Mammary epithelial cell (primary cell): ENCODE results near the gene GNPNAT1.

Experiments
- CTCF ChIP-seq, 2 donors: IDR thresholded peaks in 1 of 2; conservative IDR thresholded peaks in 1 of 2; 2 replicates each; pipeline ENCODE4 v1.5.1; 2011 to 2012; ENCODE audit warnings: inconsistent platforms in 2 of 2, low read length in 2 of 2, mild to moderate bottlenecking in 2 of 2, control low read depth in 1 of 2, low read depth in 1 of 2; ENCODE audit not compliant: insufficient read depth in 1 of 2; ENCODE audit errors: extremely low read depth in 1 of 2
- EZH2 ChIP-seq: IDR thresholded peaks from 2 replicates; pipeline ENCODE4 v1.6.1; 2012; ENCODE audit warnings: low read length, inconsistent platforms, borderline replicate concordance

GRCh38 chr14:52767058-52767833, 24.2 kb downstream of the GNPNAT1 start:
- TF ChIP-seq EZH2 (no peak), CTCF (conservative IDR thresholded peaks at IDR 0.05 in 1 of 2, IDR thresholded peaks at IDR 0.05 in 1 of 2; ENCODE audit: extremely low read depth in 1 of 2, insufficient read depth in 1 of 2, low read depth in 1 of 2, low read length in 2 of 2) (no peak)
